ENCODE data around the gene ARMH1. TPM values are rescaled to one million over a fixed set of nuclear protein-coding genes. Genes with fewer than 3 reads are reported as not detected.
A peak's percentile ranks its signal among the peaks of the same experiment; 100 is the strongest.
"Not testable (repeated sequence)": the region's sequence is repeated elsewhere in the genome, so short reads cannot be mapped to it uniquely, and the experiment has no call there.

ARMH1 gene
- total and polyA plus RNA-seq, 2 experiments from 2014 or later = 2.8 to 5.7 TPM

DNA sequence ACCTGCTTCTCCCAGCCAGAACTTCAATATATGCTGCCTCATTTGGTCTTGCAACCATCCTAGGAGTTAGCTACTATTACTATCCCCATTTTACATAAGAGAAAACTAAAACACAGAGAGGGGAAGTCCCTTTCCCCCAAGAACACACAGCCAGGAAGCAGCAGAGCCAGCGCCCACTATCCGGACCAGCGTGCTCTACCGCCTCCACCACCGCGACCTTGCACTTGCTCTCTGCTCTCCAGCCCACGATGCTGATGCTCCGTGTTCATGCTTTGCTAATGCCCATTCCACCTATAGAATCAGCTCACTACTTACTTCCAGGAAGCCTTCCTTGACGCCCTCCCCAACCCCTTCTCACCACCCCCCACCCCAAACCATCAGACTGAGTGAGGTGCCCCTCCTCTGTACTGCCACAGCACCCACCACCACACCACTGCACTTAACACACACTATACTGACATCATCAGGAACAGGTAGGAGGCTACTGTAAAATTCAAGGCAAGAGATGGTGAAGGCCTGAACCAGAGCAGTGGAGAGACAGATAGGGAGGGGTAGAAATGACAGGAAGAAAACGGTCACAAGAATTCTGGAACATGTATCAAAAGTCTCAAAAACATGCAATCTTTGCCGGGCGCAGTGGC is 9.7 kb upstream of the ARMH1 start:
- no peak for DNase-seq (ENCODE audit: low read depth in 1 of 2, low spot score in 1 of 2)
- peaks cover 5% of the 10 kb centered on the region for H3K4me1 ChIP-seq (ENCODE audit: low read depth)
- no peaks in the 10 kb centered on the region for H3K9me3 ChIP-seq (ENCODE audit: low read depth)

DNA sequence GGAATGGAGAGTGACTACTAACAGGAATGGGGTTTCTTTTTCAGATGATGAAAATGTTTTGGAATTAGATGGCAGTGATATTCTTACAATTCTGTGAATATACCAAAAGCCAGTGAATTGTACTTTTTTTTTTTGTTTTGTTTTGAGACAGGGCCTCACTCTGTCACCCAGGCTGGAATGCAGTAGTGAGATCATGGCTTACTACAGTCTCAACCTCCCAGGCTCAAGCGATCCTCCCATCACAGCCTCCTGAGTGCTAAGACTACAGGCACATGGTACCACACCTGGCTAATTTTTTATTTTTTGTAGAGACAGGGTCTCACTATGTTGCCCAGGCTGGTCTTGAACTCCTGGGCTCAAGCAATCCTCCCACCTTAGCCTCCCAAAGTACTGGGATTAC is 7.8 kb upstream of the ARMH1 start:
- H3K27ac ChIP-seq; H3K27me3 ChIP-seq; H3K4me1 ChIP-seq (ENCODE audit: low read depth); H3K9me3 ChIP-seq (ENCODE audit: low read depth); H3K36me3 ChIP-seq; DNase-seq (ENCODE audit: low read depth in 1 of 2, low spot score in 1 of 2); H3K4me3 ChIP-seq: not testable (repeated sequence)

More for the DNA sequence above, 9.7 kb upstream of the ARMH1 start:
- Histone ChIP-seq H3K4me3 (no peak overlapping the region), H3K27ac (no peak overlapping the region), H3K36me3 (no peaks in the 10 kb centered on the region), H3K27me3 (no peaks in the 10 kb centered on the region)
- TF ChIP-seq, protein P1, sequence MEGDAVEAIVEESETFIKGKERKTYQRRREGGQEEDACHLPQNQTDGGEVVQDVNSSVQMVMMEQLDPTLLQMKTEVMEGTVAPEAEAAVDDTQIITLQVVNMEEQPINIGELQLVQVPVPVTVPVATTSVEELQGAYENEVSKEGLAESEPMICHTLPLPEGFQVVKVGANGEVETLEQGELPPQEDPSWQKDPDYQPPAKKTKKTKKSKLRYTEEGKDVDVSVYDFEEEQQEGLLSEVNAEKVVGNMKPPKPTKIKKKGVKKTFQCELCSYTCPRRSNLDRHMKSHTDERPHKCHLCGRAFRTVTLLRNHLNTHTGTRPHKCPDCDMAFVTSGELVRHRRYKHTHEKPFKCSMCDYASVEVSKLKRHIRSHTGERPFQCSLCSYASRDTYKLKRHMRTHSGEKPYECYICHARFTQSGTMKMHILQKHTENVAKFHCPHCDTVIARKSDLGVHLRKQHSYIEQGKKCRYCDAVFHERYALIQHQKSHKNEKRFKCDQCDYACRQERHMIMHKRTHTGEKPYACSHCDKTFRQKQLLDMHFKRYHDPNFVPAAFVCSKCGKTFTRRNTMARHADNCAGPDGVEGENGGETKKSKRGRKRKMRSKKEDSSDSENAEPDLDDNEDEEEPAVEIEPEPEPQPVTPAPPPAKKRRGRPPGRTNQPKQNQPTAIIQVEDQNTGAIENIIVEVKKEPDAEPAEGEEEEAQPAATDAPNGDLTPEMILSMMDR (IDR thresholded peaks at IDR 0.05; ENCODE audit: low read depth, low read length) = no peak

GRCh38 chr1:44670751-44671640 is 3.5 kb upstream of the ARMH1 start:
- H3K27ac ChIP-seq = no peak overlapping the region
- no peaks in the 10 kb centered on the region for H3K9me3 ChIP-seq (ENCODE audit: low read depth)
- peaks cover 2% of the 10 kb centered on the region for H3K4me1 ChIP-seq (ENCODE audit: low read depth)
- DNase-seq (ENCODE audit: low read depth in 1 of 2, low spot score in 1 of 2) = no peak
- TF ChIP-seq, protein P1 (IDR thresholded peaks at IDR 0.05; ENCODE audit: low read depth, low read length) = no peak
- H3K27me3 ChIP-seq = no peaks in the 10 kb centered on the region
- no peaks in the 10 kb centered on the region for H3K36me3 ChIP-seq
- H3K4me3 ChIP-seq = no peak overlapping the region

DNA sequence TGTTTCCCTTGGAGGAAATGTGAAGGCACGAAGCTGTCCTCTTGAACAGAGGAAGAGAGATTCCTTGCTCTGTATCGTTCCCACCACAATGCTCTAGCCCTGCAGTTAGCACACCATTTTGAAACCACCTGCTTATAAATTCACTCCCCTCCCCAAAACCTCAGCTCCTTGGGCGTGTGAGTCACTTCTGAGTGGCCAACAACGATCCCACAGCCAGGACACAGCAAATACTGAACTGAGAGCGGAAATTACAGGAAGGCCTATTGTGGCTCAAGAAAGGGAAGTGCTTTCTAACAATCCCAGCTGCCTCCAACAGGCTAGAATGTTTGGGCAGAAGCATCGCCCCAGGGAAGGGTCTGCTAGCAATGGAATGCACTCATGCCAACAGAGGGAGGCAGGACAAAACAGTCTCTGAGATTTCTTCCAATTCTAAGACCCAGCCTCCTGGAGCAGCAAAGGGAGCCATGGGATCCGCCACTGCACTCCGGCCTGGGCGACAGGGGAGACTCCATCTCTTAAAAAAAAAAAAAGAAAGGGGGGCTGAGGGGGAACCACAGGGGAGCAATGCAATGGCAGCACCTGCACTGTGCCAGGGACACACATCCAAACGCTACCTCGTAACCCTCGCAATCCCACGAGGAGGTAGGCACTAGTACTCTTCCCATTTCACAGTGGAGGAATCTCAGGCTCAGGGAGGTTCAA is 2.1 kb upstream of the ARMH1 start:
- H3K27me3 ChIP-seq = no peaks in the 10 kb centered on the region
- H3K9me3 ChIP-seq (ENCODE audit: low read depth) = no peaks in the 10 kb centered on the region
- TF ChIP-seq, protein P1 (IDR thresholded peaks at IDR 0.05; ENCODE audit: low read depth, low read length) = no peak
- H3K4me3 ChIP-seq = no peak overlapping the region
- no peaks in the 10 kb centered on the region for H3K36me3 ChIP-seq
- peak in 1 of 2 donors; percentile 27 for DNase-seq (ENCODE audit: low read depth in 1 of 2, low spot score in 1 of 2)
- H3K27ac ChIP-seq = no peak overlapping the region
- peaks cover 15% of the 10 kb centered on the region for H3K4me1 ChIP-seq (ENCODE audit: low read depth)

- no peak for DNase-seq (ENCODE audit: low read depth in 1 of 2, low spot score in 1 of 2)
- H3K4me3 ChIP-seq = peak overlapping the region; percentile 59
- no peaks in the 10 kb centered on the region for H3K36me3 ChIP-seq
- peaks cover 15% of the 10 kb centered on the region for H3K4me1 ChIP-seq (ENCODE audit: low read depth)
- H3K27ac ChIP-seq = peak overlapping the region; percentile 89
- no peaks in the 10 kb centered on the region for H3K27me3 ChIP-seq
- H3K9me3 ChIP-seq (ENCODE audit: low read depth) = no peaks in the 10 kb centered on the region
- TF ChIP-seq, protein P1 (IDR thresholded peaks at IDR 0.05; ENCODE audit: low read depth, low read length) = no peak
These were observed 1.4 kb upstream of the ARMH1 start for GRCh38 chr1:44672961-44673674.
